ENCODE results near the gene CORO1C. TPM values are rescaled to one million over a fixed set of nuclear protein-coding genes. Genes with fewer than 3 reads are reported as not detected.
"Not testable (repeated sequence)": the region's sequence is repeated elsewhere in the genome, so short reads cannot be mapped to it uniquely, and the experiment has no call there.

CORO1C gene
- 99.1 TPM for total RNA-seq

GRCh38 chr12:108731105-108731865 is at the start of gene CORO1C:
TSS of gene CORO1C (minus strand) at chr12:108731518. CDS start at chr12:108701318, 30,200 bp downstream.
- peak; percentile 96 to 98 (median 97) for DNase-seq (ENCODE audit: low read depth in 2 of 3, low spot score in 2 of 3)

GRCh38 chr12:108779998-108780688 is 48.8 kb upstream of the CORO1C start:
- DNase-seq (ENCODE audit: low read depth in 2 of 3, low spot score in 2 of 3) = no peak

GRCh38 chr12:108778053-108778452 is 46.7 kb upstream of the CORO1C start:
- no peak for DNase-seq (ENCODE audit: low read depth in 2 of 3, low spot score in 2 of 3)

GRCh38 chr12:108777156-108777555 is 45.8 kb upstream of the CORO1C start:
- no peak for DNase-seq (ENCODE audit: low read depth in 2 of 3, low spot score in 2 of 3)

DNA sequence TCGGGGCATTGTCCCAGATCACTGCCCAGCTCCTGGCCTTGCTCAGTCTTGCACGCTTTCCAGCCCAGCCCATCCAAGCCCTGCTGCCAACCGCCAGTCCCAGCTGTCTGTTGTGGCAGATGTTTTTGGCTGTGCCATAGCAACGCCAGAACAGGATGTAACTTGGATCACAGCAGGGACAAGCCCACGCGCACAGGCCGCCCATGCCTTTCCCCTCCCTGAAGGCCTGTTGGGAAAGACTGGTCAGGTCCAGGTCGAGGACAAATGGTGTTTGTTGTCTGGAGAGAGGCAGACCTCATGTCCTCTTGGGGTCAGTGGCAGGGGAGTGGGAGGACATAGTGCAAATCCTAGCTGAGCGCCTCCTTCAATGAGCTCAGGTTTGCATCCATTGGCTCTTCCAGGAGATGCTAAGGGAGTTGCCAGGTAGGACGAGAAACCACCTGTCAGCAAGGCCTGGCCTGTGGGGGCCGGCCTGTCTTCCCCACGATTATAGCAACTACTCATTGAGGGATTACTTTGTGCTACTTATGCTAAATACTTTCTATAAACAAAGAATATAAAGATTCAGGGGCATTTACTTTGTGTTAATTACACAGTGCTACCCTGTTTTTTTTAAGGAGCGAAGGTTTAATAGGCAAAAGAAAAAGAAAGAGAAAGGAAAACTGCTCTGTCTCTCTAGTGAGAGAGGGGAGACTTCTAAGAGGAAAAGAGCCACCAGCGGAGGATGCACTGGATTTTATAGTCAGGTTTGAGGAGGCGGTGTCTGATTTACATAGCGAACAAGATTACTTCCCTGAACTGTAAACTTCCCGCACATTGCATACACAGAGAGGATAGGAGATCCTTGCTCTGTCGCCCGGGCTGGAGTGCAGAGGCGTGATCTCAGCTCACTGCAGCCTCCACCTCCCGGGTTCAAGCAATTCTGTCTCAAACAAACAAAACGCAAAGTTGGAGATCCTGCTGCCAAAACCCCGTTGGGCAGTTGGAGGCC is 42.8 kb upstream of the CORO1C start:
- peak in 2 of 3 donors; percentile 60 to 80 for DNase-seq (ENCODE audit: low read depth in 2 of 3, low spot score in 2 of 3)

- DNase-seq (ENCODE audit: low read depth in 2 of 3, low spot score in 2 of 3) = no peak
Measured at GRCh38 chr12:108772891-108773797, 41.8 kb upstream of the CORO1C start.

- DNase-seq (ENCODE audit: low read depth in 2 of 3, low spot score in 2 of 3) = peak in 1 of 3 donors; percentile 21
Measured at GRCh38 chr12:108772247-108772646, 40.9 kb upstream of the CORO1C start.

- DNase-seq (ENCODE audit: low read depth in 2 of 3, low spot score in 2 of 3) = not testable (repeated sequence)
Measured at GRCh38 chr12:108771835-108772234, 40.5 kb upstream of the CORO1C start.

DNA sequence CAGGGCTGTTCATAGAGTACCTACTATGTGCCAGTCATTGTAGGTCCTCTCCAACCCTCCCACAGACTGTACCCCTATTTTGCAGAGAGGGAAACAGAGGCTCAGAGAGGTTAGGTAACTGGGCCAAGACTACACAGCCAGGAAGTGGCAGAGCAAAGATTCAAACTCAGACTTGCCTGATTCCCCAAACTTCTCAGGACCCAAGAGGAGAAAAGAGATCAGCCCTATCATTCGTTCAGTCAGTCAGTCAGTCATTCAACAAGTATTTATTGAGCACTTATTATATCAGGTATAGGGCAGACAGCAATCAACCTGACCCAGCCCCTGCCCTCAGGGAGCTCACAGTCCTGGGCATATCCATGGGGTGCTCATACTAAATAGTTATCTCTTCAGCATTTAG is 39.6 kb upstream of the CORO1C start:
- DNase-seq (ENCODE audit: low read depth in 2 of 3, low spot score in 2 of 3) = no peak

DNA sequence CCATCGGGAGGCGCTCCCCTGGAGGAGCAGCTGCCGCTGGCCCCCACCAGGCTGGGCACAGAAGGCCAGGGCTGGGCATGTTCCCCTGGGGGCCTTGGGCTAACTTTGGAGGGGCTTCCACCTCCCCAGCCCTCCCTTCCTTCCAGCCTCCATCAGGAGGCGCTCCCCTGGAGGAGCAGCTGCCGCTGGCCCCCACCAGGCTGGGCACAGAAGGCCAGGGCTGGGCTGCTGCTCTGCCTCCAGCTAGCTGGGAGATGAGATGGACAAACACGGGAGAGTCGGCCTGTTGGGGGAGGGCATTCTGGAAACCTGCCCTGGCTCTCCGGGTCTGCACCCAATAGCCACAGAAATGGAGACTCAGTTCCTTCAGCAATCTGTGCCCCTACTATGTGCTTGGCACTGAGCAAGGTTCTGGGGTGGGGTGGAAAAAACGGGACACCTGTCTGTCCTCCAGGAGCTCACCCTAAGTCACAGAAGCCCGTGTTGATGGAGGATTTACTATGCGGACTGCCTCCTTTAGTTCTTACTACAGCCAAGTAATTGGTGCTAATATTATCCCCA is 39.0 kb upstream of the CORO1C start:
- DNase-seq (ENCODE audit: low read depth in 2 of 3, low spot score in 2 of 3) = no peak

DNA sequence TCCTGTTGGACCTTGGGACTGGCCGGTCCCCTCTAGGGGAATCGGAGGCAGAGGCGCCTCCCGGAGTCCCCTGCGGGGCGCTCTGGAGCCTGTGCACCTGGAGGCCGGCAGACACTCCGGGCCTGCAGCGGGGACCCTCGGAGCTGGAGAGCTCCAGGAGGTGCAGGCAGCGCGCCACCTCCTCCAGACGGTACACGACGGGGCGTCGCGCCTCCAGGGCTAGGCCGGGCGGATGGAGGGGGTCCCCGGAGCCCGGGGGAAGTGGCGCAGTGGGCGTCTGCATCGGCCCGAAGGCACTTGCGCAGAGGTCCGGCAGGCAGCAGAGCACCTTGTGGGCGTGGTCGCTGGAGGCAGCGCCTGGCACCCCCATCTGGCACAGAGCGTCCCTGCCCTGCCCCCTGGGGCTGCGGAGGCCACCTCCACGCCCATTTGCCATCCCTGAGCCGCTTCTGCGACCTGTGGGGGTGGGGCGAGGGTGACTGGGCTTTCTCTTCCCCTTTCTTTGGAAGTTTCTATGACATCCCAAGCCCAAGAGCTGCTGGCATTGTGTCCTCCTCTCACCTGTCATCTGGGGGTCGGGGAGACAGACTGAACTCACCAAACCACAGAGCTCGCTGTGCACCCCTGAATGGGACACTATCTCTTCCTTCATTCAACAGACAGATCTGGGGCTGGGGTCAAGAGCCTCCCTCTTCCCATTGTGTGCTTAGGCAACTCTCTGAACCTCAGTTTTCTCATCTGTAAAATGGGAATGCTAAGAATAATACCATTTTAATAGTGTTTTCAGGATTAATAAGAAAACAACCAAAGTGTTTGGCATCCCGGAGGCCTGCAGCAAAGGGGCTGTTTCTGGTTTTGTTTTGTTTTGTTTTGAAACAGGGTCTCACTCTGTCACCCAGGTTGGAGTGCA is 37.5 kb upstream of the CORO1C start:
- peak in 2 of 3 donors; percentile 79 to 88 for DNase-seq (ENCODE audit: low read depth in 2 of 3, low spot score in 2 of 3)

- DNase-seq (ENCODE audit: low read depth in 2 of 3, low spot score in 2 of 3) = no peak
Measured at GRCh38 chr12:108766294-108766693, 35.0 kb upstream of the CORO1C start.

DNA sequence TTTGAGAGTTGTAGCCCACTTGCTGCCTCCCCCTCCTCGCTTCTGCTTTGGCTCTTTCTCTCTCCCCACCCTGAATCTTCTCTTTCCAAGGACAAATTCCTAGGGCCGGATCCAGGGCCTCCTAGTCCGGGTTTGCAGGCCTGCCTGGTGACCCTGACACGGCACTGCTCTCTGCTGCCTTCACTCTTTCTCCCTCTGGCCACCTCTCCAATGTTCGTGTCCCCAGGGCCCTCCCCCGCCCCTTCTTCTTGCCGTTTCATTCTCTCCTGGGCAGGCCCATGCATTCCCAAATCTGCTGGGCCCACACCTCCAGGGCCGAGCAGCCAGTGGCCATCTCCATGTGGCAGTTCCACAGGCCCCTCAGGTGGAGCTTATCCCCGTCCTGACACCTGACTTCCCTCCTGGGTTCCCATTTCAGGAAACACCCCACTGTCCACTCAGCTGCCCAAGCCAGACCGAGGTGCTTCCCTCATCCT is 34.0 kb upstream of the CORO1C start:
- no peak for DNase-seq (ENCODE audit: low read depth in 2 of 3, low spot score in 2 of 3)

- DNase-seq (ENCODE audit: low read depth in 2 of 3, low spot score in 2 of 3) = no peak
Measured at GRCh38 chr12:108764540-108765288, 33.4 kb upstream of the CORO1C start.

DNA sequence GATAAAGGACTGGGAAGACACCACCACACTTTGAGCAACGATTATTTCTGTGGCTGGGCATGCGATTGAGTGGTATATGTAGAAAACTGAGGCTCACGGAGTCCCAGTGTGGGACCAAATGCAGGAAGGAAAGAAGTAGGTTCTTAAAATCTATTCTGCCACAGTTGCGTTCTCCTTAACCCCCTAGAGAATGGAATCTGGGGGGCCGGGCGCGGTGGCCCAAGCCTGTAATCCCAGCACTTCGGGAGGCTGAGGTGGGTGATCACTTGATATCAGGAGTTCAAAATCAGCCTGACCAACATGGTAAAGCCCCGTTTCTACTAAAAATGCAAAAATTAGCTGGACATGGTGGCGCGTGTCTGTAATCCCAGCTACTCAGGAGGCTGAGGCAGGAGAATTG is 29.9 kb upstream of the CORO1C start:
- no peak for DNase-seq (ENCODE audit: low read depth in 2 of 3, low spot score in 2 of 3)

DNA sequence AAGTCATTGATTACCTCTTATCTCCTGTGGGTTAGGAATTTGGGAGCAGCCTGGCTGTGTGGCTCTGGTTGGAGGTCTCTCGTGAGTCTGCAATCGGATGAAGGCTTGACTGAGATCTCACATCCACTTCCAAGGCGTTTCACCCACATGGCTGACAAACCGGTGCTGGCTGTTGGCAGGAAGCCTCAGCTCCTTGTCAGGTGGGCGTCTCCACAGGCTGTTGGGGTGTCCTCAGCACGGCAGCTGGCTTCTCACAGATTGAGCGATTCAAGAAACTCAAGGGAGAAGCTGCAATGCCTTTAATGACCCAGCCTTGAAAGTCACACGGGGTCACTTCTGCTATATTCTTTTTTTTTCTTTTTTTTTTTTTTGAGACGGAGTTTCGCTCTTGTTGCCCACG is 28.6 kb upstream of the CORO1C start:
- no peak for DNase-seq (ENCODE audit: low read depth in 2 of 3, low spot score in 2 of 3)

DNA sequence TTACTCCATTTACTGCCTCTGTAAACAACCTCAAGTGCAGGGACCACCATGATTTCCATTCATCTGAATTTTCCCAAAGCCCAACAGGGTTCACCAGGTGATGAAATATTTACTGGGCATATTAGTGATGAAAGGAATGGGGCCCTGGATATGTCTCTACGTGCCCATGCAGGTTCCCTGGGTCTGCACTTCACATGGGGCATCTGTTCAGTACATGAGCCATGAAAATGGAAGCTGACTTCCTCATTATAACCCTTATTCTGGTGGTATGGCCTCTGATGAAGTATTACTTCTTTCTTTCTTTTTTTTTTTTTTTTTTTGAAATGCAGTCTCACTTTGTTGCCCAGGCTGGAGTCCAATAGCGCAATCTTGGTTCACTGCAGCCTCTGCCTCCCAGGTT is 26.5 kb upstream of the CORO1C start:
- DNase-seq (ENCODE audit: low read depth in 2 of 3, low spot score in 2 of 3) = peak in 1 of 3 donors; percentile 34

DNA sequence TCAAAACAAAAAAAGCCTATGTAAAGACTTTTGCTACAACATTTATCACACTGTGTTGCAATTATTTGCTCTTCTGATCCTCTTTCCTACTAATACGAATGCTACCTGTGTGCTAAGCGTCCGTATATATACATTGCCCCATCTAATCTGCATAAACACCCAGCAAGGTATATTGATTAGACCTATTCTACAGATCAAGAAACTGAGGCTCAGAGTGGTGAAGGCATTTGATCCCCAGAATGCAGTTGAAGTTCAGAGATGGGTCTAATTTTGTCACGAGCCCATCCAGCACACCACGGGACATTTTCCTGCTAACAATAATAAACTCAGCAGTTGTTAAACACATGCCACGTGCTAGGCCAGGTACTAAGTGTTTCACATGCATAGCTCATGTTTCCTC is 25.1 kb upstream of the CORO1C start:
- no peak for DNase-seq (ENCODE audit: low read depth in 2 of 3, low spot score in 2 of 3)
